Measurements from ENCODE around the gene EFCC1.

The EFCC1 gene

DNA sequence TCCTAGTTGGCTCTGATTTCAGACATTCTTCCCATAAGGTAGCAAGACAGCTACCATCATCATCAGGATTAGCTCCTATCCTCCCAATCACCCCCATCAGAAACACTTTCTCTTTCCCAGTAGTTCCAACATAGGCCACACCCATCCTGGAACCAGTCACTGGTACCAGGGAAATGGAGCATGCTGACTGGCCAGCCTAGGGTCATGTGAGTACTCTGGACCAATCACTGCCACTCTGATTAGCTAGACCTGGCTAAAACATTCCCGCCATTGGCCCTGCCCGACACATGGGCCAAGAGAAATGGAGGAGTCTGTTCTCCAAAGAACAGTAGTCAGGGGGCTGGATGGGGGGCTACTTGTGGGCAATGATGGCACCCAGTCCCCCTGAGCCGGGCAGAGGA, 12.4 kb downstream of the EFCC1 start:
- no peak for DNase-seq (ENCODE audit: insufficient read length, low spot score)
- no peak for TF ChIP-seq SPI1 (IDR thresholded peaks at IDR 0.05; ENCODE audit: low read depth, low read length)
- no peak for TF ChIP-seq POLR2A (IDR thresholded peaks at IDR 0.05; ENCODE audit: low read depth, low read length)
- no peak for TF ChIP-seq TAF1 (IDR thresholded peaks at IDR 0.05; ENCODE audit: low read depth, low read length)
- no peak for TF ChIP-seq PAX5 (IDR thresholded peaks at IDR 0.05; ENCODE audit: insufficient read depth, low read length, severe bottlenecking)
- no peak for TF ChIP-seq POLR2AphosphoS5 (IDR thresholded peaks at IDR 0.05; ENCODE audit: low read depth, low read length)
- no peak for TF ChIP-seq POU2F2 (IDR thresholded peaks at IDR 0.05; ENCODE audit: low read depth, low read length)
- FAIRE-seq, result peak; percentile 64

DNA sequence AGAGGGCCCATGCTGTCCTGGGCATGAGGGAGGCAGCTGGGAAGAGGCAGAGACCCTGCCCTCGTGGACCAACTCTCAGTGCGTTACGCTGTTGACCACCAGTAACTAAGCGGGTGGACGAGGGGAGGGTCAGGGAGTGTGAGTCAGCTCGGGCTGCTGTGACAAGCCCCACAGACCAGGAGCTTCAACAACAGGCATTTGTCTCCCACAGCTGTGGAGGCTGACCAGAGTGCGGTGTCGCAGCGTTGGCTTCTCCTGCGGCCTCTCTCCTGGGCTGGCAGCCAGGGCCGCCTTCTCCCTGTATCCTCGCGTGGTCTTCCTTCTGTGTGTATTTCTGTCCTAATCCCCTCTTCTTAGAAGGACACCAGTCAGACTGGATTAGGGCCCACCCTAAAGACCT, 13.0 kb downstream of the EFCC1 start:
- FAIRE-seq (no peak), DNase-seq (ENCODE audit: insufficient read length, low spot score) (no peak)
- no peak for TF ChIP-seq SPI1 (IDR thresholded peaks at IDR 0.05; ENCODE audit: low read depth, low read length)
- no peak for TF ChIP-seq POLR2AphosphoS5 (IDR thresholded peaks at IDR 0.05; ENCODE audit: low read depth, low read length)
- TF ChIP-seq PAX5 (IDR thresholded peaks at IDR 0.05; ENCODE audit: insufficient read depth, low read length, severe bottlenecking), result no peak
- no peak for TF ChIP-seq POLR2A (IDR thresholded peaks at IDR 0.05; ENCODE audit: low read depth, low read length)
- TF ChIP-seq TAF1 (IDR thresholded peaks at IDR 0.05; ENCODE audit: low read depth, low read length), result no peak
- no peak for TF ChIP-seq POU2F2 (IDR thresholded peaks at IDR 0.05; ENCODE audit: low read depth, low read length)

DNA sequence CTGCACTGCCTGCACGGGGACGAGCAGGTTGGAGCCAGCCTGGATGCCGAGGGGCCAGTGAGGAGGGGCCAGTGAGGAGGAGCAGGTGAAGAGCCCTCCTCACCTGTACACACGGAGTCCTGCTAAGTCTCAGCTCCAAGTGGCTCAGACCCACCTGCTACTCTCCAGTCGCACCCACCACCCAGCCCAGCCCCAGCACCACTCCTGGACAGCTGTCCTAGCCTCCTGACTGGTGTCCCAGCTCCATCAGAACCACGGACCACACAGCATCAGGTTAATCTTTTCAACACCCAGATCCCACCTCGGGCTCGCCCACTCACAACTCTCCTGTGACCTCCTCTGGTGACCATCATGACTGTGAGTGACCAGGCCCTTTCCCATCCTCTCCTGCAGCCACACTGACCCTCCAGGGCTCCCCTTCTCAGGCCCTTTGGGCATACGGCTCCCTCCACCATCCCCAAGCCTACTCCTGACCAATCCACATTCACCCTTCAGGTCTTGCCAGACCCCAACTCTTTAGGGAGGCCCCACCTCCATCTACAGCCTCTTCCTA, 13.8 kb downstream of the EFCC1 start:
- no peak for TF ChIP-seq POLR2AphosphoS5 (IDR thresholded peaks at IDR 0.05; ENCODE audit: low read depth, low read length)
- TF ChIP-seq SPI1 (IDR thresholded peaks at IDR 0.05; ENCODE audit: low read depth, low read length), result no peak
- TF ChIP-seq TAF1 (IDR thresholded peaks at IDR 0.05; ENCODE audit: low read depth, low read length), result no peak
- TF ChIP-seq PAX5 (IDR thresholded peaks at IDR 0.05; ENCODE audit: insufficient read depth, low read length, severe bottlenecking), result no peak
- TF ChIP-seq POU2F2 (IDR thresholded peaks at IDR 0.05; ENCODE audit: low read depth, low read length), result no peak
- no peak for TF ChIP-seq POLR2A (IDR thresholded peaks at IDR 0.05; ENCODE audit: low read depth, low read length)
- FAIRE-seq (peak; percentile 23), DNase-seq (ENCODE audit: insufficient read length, low spot score) (no peak)

DNA sequence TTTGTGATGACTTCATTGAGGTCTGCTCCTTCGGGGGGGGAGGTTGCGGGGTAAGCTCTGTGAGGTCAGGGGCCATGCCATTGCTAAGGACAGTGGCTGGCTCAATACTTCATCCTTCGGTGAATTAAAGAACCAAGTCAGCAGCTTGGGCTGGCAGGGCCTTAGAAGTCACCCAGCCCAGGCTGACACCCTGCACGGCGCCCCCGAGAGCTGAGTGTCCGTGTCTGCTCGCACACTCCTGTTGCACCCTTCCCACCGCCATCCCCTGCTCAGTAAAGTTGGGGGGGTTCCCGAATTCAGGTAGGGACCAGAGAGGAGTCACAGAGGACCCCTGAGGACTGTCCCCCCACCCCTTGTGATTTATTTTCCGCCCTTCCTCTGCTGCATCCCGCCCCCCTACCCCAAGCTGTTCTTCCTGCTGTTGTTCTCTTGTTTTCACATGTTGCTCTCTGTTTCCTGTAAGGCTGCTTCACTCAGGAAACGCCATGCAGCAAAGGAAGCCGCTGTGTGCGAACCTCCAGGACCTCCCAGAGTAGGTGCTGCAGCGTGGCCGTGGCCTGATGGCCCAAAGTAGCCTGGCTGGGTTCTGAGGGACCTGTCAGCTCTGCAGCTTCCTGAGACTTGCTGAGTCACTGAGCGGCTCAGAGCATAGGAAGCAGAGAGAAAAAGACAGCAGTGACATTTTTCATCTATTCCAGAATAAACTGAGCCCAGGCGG, 14.4 kb downstream of the EFCC1 start:
- TF ChIP-seq POLR2AphosphoS5 (IDR thresholded peaks at IDR 0.05; ENCODE audit: low read depth, low read length) (no peak), PAX5 (IDR thresholded peaks at IDR 0.05; ENCODE audit: insufficient read depth, low read length, severe bottlenecking) (no peak), POLR2A (IDR thresholded peaks at IDR 0.05; ENCODE audit: low read depth, low read length) (no peak), TAF1 (IDR thresholded peaks at IDR 0.05; ENCODE audit: low read depth, low read length) (no peak), POU2F2 (IDR thresholded peaks at IDR 0.05; ENCODE audit: low read depth, low read length) (no peak), SPI1 (IDR thresholded peaks at IDR 0.05; ENCODE audit: low read depth, low read length) (no peak)
- FAIRE-seq, result no peak
- no peak for DNase-seq (ENCODE audit: insufficient read length, low spot score)

DNA sequence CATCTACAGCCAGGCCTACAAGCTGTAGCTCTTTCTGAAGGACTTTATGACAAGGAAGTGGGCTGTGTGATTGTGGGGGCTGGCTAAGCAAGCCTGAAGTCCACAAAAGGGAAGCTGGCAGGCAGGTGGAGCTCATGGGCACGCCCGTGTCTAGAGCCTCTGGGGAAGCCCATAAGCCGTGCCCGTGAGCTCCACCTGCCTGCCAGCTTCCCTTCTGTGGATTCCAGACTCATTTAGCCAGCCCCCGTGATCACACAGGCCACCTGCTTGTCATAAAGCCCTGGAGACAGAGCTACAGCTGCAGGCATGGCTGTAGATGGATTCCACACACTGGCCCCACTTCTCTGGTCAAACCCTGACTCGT, 15.2 kb downstream of the EFCC1 start:
- FAIRE-seq (no peak), DNase-seq (ENCODE audit: insufficient read length, low spot score) (no peak)
- TF ChIP-seq TAF1 (IDR thresholded peaks at IDR 0.05; ENCODE audit: low read depth, low read length) (no peak), POLR2AphosphoS5 (IDR thresholded peaks at IDR 0.05; ENCODE audit: low read depth, low read length) (no peak), POU2F2 (IDR thresholded peaks at IDR 0.05; ENCODE audit: low read depth, low read length) (no peak), SPI1 (IDR thresholded peaks at IDR 0.05; ENCODE audit: low read depth, low read length) (no peak), POLR2A (IDR thresholded peaks at IDR 0.05; ENCODE audit: low read depth, low read length) (no peak)

DNA sequence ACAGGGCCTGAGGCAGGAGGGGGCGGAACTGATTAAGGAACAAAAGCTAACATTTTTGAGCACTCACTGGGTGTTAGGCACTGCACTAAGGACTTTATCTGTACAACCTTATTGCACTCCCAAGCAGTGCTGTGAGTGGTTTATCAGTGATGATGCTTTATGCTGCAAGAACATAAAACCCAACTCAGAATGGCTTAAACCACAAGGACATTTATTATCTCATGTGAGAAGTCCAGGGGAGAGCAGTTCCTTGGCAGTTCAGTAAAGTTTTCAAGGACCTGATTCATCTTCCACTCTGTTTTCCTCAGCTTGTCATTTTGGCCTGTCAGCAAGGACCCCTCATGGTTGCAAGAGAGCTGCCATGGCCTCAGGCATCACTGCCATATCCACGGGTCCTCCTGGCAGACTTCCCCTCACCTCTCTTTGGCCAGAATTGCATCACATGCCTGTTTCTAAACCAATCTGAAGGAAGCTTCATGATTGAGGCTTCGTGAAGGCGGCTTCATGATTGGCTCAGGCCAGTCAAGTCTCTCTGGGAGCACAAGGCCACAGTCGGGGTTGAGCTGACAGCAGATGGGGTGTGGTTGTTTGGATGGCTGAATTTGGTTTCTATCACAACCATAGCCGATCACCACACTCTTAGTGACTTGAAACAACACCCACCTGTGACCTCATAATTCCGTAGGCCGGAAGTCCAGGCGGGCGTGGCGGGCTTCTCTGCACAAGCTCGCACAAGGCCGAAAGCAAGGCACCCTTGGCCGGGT, 15.8 kb downstream of the EFCC1 start:
- FAIRE-seq (peak; percentile 93), DNase-seq (ENCODE audit: insufficient read length, low spot score) (peak; percentile 55)
- TF ChIP-seq POLR2A (IDR thresholded peaks at IDR 0.05; ENCODE audit: low read depth, low read length) (no peak), SPI1 (IDR thresholded peaks at IDR 0.05; ENCODE audit: low read depth, low read length) (no peak), TAF1 (IDR thresholded peaks at IDR 0.05; ENCODE audit: low read depth, low read length) (no peak), PAX5 (IDR thresholded peaks at IDR 0.05; ENCODE audit: insufficient read depth, low read length, severe bottlenecking) (no peak), POLR2AphosphoS5 (IDR thresholded peaks at IDR 0.05; ENCODE audit: low read depth, low read length) (no peak), POU2F2 (IDR thresholded peaks at IDR 0.05; ENCODE audit: low read depth, low read length) (no peak)

DNA sequence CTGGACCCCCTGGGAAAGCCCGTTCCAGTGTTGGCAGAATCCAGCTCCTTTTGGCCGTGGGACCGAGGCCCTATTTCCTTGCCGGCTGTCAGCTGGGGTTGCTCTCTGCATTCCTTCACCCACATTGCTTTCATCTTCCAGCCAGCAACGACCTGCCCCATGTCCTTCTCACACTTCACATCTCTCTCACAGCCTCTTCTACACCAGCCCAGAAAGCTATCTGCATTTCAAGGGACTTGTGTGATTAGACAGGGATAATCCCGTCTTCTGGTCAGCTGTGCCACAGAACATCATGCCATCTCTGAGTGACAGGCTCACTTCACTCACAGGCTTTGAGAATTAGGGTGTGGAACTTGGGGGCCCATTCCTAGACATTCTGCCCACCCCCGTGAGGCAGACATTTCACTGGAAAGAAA, 16.4 kb downstream of the EFCC1 start:
- no peak for FAIRE-seq
- TF ChIP-seq POU2F2 (IDR thresholded peaks at IDR 0.05; ENCODE audit: low read depth, low read length), result no peak
- TF ChIP-seq POLR2A (IDR thresholded peaks at IDR 0.05; ENCODE audit: low read depth, low read length), result no peak
- TF ChIP-seq SPI1 (IDR thresholded peaks at IDR 0.05; ENCODE audit: low read depth, low read length), result no peak
- no peak for TF ChIP-seq PAX5 (IDR thresholded peaks at IDR 0.05; ENCODE audit: insufficient read depth, low read length, severe bottlenecking)
- TF ChIP-seq POLR2AphosphoS5 (IDR thresholded peaks at IDR 0.05; ENCODE audit: low read depth, low read length), result no peak
- TF ChIP-seq TAF1 (IDR thresholded peaks at IDR 0.05; ENCODE audit: low read depth, low read length), result no peak
- no peak for DNase-seq (ENCODE audit: insufficient read length, low spot score)

DNA sequence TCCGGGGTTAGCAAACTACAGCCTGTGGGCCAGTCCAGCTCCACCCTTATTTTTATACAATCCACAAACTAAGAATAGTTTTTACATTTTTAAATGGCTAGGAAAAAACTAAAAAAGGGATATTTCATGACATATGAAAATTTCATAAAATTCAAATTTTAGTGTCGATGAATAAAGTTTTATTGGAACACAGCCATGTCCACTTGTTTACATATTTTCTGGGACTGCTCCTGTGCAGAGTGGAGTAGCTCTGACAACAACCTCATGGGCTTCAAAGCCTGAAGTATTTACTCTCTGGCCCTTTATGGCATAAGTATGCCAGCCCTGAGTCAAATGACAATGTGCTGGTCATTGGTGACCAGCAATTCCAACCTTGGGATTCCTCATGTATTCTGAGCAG, 17.2 kb downstream of the EFCC1 start:
- no peak for TF ChIP-seq SPI1 (IDR thresholded peaks at IDR 0.05; ENCODE audit: low read depth, low read length)
- no peak for TF ChIP-seq POU2F2 (IDR thresholded peaks at IDR 0.05; ENCODE audit: low read depth, low read length)
- TF ChIP-seq POLR2AphosphoS5 (IDR thresholded peaks at IDR 0.05; ENCODE audit: low read depth, low read length), result no peak
- no peak for TF ChIP-seq POLR2A (IDR thresholded peaks at IDR 0.05; ENCODE audit: low read depth, low read length)
- no peak for TF ChIP-seq TAF1 (IDR thresholded peaks at IDR 0.05; ENCODE audit: low read depth, low read length)
- TF ChIP-seq PAX5 (IDR thresholded peaks at IDR 0.05; ENCODE audit: insufficient read depth, low read length, severe bottlenecking), result no peak
- FAIRE-seq (no peak), DNase-seq (ENCODE audit: insufficient read length, low spot score) (no peak)

DNA sequence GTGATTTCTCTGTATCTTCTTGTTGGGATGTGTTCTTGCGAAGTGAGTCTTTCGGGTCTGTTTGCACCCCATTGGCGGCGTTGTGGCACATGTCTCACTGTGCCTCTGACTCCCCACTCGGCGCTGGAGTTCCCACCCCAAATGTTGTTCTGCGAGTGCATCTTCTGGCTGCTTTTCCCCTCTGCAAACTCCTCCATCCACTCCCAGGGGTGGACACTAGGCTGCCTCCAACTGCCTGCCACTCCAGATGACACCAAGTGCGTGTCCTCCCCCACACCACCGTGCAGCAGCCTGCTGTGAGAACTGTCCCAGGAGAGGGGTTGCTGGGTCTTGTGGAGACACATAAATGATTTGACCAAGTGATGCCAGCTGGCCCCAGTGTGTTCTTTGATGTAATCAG, 17.6 kb downstream of the EFCC1 start:
- FAIRE-seq (no peak), DNase-seq (ENCODE audit: insufficient read length, low spot score) (no peak)
- no peak for TF ChIP-seq POU2F2 (IDR thresholded peaks at IDR 0.05; ENCODE audit: low read depth, low read length)
- no peak for TF ChIP-seq SPI1 (IDR thresholded peaks at IDR 0.05; ENCODE audit: low read depth, low read length)
- no peak for TF ChIP-seq POLR2A (IDR thresholded peaks at IDR 0.05; ENCODE audit: low read depth, low read length)
- TF ChIP-seq TAF1 (IDR thresholded peaks at IDR 0.05; ENCODE audit: low read depth, low read length), result no peak
- no peak for TF ChIP-seq PAX5 (IDR thresholded peaks at IDR 0.05; ENCODE audit: insufficient read depth, low read length, severe bottlenecking)
- no peak for TF ChIP-seq POLR2AphosphoS5 (IDR thresholded peaks at IDR 0.05; ENCODE audit: low read depth, low read length)
